Medulla oblongata (tissue), 1 donor: ENCODE data around the gene NUDT22.

Experiments
- DNase-seq: peaks from one replicate; pipeline ENCODE4 v3.0.0-alpha.2; 2015; ENCODE audit errors: extremely low spot score

NUDT22 gene

DNA sequence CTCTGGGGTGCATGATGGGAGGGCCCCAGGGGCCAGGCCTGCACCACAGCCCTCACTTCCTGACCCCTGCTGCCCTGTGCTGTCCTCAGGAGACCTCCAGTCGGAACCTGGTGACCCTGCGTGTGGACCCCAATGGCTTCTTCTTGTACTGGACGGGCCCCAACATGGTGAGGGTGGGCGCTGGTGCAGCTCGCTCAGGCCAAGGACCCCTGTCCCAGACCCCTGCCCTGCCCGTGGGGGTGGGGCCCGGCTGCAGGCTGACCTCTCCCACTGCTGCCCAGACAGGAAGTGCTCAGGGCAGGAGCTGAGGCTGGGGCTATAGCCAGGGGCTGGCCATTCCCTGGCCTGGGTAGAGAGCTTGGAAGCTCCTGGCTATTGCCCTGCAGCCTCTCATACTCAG, 28.3 kb downstream of the NUDT22 start:
- no peak for DNase-seq

DNA sequence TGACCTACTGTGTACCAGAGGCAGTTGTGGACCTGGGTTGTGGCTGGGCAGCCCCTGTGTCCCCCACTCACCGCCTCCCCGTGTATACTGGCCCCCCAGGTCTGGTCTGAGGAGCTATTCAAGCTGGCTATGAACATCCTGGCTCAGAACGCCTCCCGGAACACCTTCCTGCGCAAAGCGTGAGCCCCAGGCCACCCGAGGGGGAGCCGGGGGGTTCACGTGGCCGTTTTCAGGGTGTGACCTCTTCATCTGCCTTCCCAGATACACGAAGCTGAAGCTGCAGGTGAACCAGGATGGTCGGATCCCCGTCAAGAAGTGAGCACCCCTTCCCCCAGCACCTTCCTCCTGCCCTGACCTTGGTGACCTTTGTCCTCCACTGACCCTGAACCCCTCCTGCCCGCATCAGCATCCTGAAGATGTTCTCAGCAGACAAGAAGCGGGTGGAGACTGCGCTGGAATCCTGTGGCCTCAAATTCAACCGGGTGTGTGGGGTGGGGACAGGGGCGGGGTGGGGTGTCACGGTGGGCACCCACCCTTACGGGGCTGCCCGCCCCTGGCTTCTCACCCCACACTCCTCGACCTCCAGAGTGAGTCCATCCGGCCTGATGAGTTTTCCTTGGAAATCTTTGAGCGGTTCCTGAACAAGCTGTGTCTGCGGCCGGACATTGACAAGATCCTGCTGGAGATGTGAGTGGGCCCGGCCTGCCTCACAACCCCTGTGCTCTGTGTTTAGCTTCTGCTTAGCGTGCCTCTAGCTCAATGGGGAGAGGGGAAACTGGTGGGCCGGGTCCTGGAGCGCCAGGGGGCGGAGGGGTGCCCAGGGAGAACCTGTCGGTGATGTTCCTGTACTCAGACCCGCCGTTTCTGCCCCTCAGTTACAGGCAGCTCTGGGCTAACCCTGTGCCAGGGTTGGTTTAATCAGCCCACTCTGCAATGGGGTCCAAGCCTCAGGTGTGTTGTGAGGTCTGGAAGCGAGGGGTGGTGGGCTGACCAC, 29.4 kb downstream of the NUDT22 start:
- DNase-seq = no peak

DNA sequence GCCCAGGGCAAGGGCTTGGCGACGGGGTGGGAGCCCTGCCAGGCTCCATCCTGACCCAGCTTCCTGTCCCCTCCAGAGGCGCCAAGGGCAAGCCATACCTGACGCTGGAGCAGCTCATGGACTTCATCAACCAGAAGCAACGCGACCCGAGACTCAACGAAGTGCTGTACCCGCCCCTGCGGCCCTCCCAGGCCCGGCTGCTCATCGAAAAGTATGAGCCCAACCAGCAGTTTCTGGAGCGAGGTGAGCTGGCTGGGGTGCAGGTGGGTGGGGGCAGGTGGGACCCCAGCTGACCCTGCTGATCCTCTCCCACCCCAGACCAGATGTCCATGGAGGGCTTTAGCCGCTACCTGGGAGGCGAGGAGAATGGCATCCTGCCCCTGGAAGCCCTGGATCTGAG, 30.2 kb downstream of the NUDT22 start:
- DNase-seq = no peak

DNA sequence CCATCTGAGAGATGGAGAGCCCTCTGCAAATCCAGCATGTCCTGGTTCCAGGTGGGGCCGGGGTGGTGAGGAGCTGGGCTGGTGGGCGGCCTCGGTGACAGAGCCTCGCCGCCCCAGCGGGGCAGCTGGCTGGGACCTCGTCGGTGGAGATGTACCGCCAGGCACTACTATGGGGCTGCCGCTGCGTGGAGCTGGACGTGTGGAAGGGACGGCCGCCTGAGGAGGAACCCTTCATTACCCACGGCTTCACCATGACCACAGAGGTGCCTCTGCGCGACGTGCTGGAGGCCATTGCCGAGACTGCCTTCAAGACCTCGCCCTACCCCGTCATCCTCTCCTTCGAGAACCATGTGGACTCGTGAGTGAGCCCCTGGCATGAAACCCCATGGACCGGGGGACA, 32.3 kb downstream of the NUDT22 start:
- no peak for DNase-seq

DNA sequence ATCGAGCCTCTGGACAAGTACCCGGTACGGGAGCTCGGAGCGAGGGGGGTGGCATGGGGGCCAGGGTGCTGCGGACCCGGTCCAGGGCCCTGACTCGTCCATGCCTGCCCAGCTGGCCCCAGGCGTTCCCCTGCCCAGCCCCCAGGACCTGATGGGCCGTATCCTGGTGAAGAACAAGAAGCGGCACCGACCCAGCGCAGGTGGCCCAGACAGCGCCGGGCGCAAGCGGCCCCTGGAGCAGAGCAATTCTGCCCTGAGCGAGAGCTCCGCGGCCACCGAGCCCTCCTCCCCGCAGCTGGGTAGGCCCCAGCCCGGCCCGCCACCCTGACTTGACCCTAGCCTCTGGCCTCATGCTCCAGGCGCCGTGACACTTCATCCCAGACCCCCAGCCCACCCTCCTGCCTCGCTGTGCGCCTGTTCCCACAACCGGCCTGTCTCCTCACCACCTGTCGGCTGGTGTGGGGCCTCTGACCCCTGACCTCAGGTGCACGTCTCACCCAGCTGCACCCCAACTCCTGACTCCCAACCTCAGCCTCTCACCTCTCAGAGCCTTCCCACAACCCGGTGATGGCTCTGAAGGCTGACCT, 33.0 kb downstream of the NUDT22 start:
- no peak for DNase-seq

DNA sequence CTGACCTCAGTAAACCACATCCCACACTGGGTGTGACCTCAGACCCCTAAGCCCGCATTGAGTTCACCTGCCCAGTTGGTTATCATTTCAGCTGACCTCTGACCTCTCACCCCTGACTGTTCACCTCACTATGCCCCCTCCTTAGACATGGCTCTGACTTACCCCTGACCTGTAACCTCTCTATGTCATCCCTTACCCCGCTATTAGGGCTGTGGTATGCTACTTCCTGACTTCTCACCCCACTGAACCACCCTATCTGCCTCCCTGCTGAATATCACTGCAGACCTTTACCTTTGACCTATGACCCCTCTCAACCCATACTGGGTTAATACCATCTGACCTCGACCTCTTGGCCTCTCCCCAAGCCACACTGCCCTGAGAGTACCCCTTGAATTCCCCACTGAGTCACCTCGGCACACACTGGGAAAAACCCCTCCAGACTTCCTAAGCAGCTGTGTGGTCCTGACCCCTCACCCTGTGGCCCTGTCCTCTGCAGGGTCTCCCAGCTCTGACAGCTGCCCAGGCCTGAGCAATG, 33.5 kb downstream of the NUDT22 start:
- DNase-seq = no peak

DNA sequence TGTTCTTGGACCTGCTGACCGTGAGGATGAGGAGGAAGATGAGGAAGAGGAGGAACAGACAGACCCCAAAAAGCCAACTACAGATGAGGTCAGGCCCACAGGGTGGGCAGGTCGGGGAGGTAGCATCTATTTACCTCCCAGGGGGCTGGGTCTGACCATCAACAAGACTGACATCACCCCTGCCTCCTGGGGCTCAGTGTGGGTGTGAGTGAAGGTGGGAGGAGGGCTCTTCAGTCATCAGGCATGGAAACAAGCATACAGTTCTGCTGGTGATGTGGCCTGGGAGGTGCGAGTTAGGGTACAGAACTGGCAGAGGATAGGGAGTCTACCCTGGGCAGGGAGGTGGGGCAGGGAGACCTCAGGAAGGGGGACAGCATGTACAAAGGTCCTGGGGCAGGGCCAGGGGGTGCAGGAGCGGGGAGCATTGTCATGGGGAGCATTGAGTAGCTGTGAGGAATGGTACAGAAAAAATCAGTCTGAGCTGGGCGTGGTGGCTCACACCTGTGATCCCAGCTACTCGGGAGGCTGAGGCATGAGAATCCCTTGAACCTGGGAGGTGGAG, 34.2 kb downstream of the NUDT22 start:
- DNase-seq = no peak

DNA sequence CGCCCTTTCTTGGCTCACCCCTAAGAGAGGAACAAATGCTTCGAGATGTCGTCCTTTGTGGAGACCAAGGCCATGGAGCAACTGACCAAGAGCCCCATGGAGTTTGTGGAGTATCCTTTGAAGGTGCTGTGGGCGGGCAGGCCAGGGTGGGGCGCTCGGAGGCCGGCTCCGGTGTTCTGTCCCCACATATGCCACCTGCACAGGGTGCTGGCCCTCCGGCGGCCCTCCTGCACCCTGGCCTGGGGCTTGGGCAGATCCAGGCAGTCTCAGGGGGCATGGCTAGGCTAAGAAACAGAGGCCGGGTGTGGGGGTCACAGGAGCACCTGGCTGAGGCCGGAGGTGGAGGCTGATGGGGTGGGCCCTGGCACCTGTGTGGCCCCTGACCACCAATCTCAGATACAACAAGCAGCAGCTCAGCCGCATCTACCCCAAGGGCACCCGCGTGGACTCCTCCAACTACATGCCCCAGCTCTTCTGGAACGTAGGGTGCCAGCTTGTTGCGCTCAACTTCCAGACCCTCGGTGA, 35.5 kb downstream of the NUDT22 start:
- no peak for DNase-seq

DNA sequence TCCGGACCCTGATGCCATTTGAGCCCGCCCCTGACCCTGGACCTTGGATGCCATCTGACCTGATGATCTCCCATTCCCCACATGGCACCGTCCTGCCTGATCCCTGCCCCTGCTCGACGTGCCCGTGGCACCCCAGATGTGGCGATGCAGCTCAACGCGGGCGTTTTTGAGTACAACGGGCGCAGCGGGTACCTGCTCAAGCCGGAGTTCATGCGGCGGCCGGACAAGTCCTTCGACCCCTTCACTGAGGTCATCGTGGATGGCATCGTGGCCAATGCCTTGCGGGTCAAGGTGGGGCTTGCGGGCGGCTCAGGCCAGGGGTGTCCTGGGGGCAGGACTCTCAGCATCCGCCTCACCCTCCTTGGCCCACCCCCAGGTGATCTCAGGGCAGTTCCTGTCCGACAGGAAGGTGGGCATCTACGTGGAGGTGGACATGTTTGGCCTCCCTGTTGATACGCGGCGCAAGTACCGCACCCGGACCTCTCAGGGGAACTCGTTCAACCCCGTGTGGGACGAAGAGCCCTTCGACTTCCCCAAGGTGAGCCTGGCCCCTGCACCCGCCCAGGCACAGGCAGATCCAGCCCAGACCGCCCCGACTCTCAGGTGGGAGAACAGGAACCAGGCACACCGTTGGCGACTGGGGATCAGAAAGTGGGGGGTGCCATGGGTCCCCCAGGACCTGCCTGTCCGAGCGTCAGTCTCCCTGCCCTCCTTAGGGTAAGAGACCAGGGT, 36.4 kb downstream of the NUDT22 start:
- no peak for DNase-seq

DNA sequence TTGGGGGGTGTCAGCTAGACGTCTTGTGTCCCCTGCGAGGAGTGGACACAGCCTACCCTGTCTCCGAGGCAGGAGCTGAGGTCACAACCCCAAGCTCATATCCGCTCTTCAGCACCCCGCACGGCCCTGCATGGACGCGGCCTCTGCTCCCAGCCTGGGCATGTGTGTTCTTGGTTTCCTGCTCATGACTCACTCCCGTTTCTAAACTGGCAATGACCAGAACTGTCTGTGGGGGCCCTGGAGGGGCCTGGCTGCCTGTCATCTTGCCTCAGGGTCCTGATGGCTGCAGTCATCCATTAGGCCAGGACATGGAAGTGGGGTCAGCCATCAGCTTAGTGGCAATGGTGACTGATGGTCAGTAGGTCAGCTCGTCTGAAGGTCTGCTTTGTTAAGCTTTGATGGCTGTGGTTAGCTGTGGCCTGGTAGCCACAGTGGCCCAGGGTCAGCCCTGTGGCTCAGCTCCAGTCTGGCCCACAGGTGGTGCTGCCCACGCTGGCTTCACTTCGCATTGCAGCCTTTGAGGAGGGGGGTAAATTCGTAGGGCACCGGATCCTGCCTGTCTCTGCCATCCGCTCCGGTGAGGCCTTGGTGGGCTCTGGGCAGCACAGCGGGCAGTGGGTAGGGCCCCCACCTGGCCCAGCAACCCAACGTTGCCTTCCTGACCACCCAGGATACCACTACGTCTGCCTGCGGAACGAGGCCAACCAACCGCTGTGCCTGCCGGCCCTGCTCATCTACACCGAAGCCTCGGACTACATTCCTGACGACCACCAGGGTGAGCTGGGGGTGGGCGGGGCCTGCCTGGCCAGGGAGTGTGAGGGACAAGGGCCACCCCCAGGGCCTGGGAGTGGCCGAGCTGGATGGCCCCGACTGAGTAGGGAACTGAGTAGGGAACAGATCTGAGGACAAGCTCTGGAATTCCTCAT, 37.2 kb downstream of the NUDT22 start:
- no peak for DNase-seq

DNA sequence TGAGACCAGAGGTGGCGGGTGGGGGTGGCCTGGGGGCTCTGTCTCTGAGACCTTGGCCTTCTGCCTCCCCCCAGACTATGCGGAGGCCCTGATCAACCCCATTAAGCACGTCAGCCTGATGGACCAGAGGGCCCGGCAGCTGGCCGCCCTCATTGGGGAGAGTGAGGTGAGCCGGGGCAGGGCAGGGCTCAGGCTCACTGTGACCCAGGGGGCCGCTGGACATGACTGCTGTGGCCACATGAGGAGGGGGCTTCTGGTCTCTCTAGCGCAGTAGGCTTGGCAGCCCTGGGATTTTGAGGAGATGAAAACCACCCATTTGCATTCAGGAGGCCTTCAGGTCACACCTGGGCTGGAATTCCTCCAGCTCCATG, 37.9 kb downstream of the NUDT22 start:
- no peak for DNase-seq

DNA sequence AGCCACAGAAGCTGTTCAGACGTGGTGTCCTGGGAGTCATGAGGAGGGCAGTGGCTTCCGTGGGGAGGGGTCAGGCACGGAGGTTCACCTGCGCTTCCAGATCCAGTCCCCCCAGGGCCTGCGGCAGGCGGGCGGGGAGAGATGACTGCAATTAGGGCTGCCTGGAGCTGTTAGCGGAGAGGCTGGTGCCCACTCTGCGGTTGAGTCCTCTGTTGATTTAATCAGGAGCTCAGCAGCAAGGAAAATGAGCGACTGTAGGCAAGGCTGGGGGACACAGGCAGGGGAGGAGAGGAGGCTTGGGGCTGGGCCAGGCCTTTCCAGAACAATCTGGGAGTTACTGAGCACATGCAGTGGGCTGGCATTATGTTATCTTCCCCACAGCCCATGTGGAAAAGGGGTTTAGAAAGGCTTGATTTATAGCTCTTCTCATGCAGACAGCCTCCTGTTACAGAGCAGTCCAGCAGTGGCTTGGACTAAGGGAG, 38.3 kb downstream of the NUDT22 start:
- DNase-seq = no peak

DNA sequence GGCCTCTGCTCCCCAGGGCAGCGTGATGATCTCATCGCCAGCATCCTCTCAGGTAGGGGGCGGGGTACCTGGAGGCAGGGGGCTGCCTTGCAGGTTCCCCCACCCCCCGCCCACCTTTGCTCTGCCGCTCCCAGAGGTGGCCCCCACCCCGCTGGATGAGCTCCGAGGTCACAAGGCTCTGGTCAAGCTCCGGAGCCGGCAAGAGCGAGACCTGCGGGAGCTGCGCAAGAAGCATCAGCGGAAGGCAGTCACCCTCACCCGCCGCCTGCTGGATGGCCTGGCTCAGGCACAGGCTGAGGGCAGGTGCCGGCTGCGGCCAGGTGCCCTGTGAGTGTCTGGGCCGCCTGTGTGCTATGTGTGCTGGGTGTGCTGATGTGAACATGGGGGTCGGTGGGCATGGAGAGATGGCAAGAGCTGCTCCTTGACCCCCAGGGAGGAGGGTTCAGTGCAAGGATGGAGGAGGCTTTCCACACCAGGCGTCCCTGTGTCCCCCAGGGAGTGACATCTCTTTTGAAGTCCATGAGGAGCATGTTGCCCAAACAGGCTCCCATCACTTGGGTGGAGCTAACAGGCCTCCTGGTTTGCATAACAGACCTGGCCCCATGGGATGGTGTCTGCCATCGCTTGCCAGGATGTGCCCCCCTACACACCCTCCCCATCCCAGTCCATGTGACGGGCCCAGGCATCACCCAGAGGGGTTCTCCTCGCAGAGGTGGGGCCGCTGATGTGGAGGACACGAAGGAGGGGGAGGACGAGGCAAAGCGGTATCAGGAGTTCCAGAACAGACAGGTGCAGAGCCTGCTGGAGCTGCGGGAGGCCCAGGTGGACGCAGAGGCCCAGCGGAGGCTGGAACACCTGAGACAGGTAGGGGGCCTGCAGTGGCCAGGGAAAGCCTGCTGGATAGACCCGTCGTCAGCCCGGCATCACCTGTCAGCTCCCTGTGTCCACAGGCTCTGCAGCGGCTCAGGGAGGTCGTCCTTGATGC, 39.4 kb downstream of the NUDT22 start:
- no peak for DNase-seq

DNA sequence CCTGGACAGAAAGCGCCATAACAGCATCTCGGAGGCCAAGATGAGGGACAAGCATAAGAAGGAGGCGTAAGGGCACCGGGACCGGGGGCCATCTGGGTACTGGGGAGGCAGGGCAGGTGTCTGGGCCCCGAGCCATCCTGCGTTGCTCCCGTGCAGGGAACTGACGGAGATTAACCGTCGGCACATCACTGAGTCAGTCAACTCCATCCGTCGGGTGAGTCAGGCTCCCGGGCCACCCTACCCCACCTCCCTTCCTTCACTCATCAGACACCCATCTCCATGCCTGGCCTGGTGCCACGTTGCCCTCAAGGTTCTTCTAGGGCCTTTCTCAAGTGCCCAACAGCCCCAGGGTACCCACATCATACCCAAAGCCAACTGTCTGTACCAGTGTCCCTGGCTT, 40.3 kb downstream of the NUDT22 start:
- no peak for DNase-seq

DNA sequence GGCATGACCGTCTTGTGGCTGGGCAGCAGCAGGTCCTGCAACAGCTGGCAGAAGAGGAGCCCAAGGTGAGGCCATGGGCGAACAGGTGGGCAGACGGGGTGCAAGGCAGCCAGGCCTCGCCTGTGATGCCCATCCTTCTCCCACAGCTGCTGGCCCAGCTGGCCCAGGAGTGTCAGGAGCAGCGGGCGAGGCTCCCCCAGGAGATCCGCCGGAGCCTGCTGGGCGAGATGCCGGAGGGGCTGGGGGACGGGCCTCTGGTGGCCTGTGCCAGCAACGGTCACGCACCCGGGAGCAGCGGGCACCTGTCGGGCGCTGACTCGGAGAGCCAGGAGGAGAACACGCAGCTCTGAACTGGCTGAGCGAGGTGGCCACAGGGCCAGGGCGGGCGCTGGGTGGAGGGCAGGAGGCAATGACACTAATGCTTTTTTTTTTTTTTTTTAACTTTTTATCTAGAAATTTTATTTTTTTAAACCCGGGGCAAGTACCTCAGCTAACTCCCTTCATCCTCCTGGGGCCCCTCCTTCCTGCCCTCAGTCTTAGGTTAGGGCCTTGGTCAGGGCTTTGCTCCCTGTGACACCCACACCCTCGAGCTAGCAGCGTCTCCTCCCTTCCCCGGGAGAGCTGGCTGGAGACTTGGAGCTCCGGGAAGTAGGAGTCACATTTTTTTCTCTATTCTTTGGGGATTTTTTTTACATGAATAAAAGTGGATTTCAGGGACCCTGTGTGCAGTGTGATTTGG, 41.3 kb downstream of the NUDT22 start:
- no peak for DNase-seq

DNA sequence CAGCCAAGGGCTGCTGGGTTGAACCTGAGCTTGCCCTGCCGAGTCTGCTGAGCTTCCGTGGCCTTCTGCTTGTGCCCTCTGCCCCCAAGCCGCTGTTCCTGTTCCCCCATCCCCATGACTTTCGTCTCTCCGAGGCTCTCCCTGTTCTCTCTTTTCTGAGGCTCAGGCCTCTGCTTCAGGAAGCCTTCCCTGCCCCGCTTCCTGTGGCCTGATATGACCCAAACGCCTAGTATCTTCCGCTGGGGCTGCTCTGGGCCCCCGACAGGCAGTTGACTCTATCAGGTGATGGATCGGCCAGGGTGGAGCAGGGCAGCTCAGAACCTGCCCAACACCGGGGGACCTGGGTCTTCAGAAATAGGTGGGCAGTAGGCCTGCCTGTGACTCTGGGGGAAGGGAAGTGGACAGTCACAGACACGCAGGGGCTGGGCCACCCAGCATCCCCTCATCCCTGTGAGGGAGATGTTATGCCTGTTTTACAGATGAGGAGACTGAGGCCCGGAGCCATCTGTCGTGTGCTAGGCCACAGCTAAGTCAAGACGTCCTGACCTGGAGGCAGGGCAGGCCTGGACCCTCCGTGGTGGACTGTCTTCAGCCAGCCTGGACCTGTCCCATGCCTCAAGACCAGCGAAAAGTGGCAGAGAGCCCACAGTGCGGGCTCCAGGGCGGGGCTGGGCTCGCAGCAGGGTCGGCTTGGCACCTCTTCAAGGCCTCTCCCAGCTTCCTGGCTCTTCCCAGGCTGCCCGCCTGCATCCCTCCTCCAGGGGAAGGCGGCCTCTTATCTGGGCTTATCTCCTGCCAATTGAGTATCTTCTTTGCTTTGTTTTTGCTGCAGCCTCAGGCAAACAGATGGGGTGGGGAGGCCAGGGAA, 42.2 kb downstream of the NUDT22 start:
- peak; percentile 22 for DNase-seq

DNA sequence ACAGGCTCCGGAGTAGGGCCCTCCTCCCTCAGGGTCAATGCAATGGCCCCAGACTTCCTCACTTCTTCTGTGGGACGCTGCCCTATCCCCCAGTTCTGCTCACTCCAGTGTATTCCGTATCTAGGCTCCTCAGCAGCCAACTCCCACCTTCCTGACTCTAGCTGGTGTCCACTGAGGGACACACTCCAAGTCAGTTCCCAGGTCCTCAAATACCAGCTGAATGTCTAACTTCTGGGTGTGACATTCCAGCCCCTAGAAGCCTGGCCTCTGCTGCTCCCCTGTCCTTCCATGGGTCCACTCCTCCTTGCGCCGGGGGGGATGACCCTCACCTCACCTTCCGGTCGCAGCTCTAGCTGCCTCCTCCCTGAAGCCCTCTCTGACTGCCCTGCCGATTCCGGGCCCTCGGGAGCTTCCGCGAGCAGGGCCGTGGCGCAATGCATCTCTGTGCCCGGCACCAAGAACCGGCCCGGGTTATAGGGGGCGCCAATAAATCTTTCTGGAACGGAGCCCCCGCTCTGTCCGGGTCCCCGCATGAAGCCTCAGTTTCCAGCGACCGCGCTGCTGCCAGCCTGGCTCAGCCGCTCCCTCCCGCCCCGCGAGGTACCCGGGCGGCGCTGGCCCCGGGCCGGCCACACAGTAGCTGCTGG, 42.9 kb downstream of the NUDT22 start:
- peak; percentile 33 for DNase-seq
